ENCODE data around the gene CACNA1A.

DNA sequence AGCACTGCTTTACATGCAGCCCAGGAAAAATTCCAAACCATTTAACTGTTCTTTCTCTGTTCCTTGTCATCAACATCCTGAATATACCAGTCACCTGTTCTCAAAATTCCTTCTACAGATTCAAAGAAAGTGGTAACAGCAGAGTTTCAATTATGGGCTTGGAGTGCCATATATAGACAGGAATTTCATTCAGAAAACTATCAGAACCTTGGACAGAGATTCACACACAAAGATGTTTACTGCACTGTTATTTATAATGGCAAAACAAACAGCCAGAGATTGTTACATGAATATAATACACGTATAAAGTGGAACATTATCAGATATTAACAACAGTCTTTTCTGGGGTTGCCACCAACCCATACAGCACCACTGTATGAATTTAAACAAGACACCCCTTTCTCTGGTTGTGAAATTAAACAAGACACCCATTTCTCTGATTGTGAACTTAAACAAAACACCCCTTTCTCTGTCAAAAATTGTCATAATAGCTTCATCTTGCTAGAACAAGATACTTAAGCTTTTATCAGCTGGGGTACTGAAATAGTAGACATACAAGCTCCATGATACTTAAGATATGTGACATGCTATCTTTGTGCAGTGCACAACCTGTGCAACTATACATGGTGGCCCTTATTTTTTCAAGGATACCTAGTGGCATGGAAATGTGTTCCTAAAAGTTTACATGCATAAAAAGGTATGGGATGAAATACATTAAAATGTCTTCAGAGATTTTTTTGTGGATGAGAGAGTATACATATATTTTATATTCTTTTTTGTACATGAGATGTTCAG, 12.6 kb downstream of the CACNA1A start:
- TF ChIP-seq, protein P1, sequence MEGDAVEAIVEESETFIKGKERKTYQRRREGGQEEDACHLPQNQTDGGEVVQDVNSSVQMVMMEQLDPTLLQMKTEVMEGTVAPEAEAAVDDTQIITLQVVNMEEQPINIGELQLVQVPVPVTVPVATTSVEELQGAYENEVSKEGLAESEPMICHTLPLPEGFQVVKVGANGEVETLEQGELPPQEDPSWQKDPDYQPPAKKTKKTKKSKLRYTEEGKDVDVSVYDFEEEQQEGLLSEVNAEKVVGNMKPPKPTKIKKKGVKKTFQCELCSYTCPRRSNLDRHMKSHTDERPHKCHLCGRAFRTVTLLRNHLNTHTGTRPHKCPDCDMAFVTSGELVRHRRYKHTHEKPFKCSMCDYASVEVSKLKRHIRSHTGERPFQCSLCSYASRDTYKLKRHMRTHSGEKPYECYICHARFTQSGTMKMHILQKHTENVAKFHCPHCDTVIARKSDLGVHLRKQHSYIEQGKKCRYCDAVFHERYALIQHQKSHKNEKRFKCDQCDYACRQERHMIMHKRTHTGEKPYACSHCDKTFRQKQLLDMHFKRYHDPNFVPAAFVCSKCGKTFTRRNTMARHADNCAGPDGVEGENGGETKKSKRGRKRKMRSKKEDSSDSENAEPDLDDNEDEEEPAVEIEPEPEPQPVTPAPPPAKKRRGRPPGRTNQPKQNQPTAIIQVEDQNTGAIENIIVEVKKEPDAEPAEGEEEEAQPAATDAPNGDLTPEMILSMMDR (IDR thresholded peaks at IDR 0.05; ENCODE audit: low read length): no peak
- no peak for TF ChIP-seq EZH2 (optimal IDR thresholded peaks at IDR 0.05; ENCODE audit: low read depth, low read length)
- TF ChIP-seq EZH2phosphoT487 (IDR thresholded peaks at IDR 0.05; ENCODE audit: low read length): no peak

Measured in MM.1S (cell line).